GM12874 (cell line): Measurements from ENCODE around the gene DHTKD1.

Source experiments
- CTCF ChIP-seq: IDR thresholded peaks from 2 replicates; pipeline ENCODE4 v1.5.1; 2011; ENCODE audit warnings: low read depth, mild to moderate bottlenecking, control low read depth, low read length, moderate library complexity; ENCODE audit not compliant: insufficient read depth

Gene DHTKD1

GRCh38 chr10:12051241-12051640, 17.5 kb upstream of the DHTKD1 start:
- no peak for TF ChIP-seq CTCF

- TF ChIP-seq CTCF, result no peak
Measured at GRCh38 chr10:12055732-12056131, 13.0 kb upstream of the DHTKD1 start.

GRCh38 chr10:12056748-12057147, 12.0 kb upstream of the DHTKD1 start:
- TF ChIP-seq CTCF, result no peak

GRCh38 chr10:12061124-12061523, 7.6 kb upstream of the DHTKD1 start:
- no peak for TF ChIP-seq CTCF

- TF ChIP-seq CTCF, result no peak
Measured at GRCh38 chr10:12062754-12063482, 5.8 kb upstream of the DHTKD1 start.

- TF ChIP-seq CTCF, result no peak
Measured at GRCh38 chr10:12063483-12063818, 5.3 kb upstream of the DHTKD1 start.

- TF ChIP-seq CTCF, result no peak
Measured at GRCh38 chr10:12067336-12067735, 1.4 kb upstream of the DHTKD1 start.
